ENCODE measurements around the gene ELFN2.

DNA sequence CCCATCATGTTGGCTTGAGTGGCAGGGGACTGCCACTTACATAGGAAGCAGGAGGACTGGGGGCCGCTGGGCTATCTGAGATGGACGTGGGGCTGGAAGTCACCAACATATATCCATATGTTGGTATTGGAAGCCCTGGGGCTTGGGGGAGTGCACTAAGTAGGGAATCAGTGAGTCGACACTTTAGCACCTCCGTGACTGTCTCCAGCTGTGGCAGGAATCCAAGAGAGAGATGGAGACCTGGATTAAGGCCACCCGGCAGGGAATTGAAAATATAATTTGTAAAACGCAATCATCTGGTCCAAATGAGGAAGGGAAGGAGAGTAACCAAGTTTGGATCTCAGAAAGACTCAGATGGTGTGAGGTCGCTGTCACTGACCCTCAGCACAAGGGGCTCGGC is 68.4 kb downstream of the ELFN2 start:
- no peak for TF ChIP-seq FOXM1 (IDR thresholded peaks at IDR 0.05; ENCODE audit: borderline replicate concordance)
- TF ChIP-seq NFRKB (IDR thresholded peaks at IDR 0.05) = no peak
- no peak for TF ChIP-seq BHLHE40 (IDR thresholded peaks at IDR 0.05; ENCODE audit: borderline replicate concordance)
